Iris pigment epithelial cell (primary cell): Measurements from ENCODE around the gene PHF11.
A peak's percentile ranks its signal among the peaks of the same experiment; 100 is the strongest.

Experiments
- DNase-seq: peaks from one replicate; pipeline ENCODE4 v3.0.0-alpha.2; 2011; ENCODE audit warnings: low read depth

PHF11 gene

DNA sequence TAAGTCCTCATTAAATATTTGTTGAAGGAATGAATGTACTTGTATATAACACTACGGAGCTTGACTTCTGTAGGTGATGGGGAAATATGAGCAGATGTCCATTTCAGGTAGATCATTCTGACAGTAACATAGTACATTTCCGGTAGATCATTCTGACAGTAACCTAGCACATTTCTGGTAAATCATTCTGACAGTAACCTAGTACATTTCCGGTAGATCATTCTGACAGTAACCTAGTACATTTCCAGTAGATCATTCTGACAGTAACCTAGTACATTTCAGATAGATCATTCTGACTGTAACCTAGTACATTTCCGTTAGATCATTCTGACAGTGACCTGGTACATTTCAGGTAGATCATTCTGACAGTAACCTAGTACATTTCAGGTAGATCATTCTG is 2.5 kb downstream of the PHF11 start:
- no peak for DNase-seq

DNA sequence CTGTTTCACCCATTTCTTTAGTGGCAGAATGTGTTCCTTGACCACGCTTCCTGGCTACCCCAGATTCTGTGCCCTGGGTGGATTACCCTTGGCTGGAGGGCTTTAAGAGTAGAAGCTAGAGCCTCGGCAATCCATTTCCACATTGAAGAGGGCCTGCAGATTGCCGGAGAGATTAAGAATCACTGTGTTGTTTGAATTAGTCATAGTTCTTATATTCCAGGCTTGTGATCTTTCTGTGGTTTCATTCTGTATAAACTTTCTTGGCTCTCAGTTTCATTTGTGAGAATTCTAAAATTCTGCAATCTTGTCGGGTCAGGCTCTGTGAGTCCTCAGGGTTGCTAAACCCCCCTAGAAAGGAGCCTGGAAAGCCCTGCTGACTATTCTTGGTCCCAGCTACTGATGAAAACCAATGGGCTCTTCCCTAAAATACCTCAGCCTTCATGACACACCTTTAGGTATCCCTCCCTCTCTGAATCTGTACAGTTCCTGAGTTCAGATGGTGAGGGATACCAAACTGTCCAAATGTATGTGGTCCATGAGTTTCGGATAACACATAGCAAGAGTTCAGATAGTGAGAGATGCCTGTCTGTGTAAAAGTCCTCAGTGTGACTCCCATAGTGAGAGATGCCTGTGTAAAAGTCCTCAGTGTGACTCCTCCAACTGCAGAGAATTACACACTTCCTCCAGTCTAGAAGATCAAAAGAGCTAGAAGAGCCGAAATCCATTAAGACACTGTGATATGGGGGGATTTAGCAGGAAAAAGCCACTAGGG is 4.3 kb downstream of the PHF11 start:
- peak; percentile 93 for DNase-seq

DNA sequence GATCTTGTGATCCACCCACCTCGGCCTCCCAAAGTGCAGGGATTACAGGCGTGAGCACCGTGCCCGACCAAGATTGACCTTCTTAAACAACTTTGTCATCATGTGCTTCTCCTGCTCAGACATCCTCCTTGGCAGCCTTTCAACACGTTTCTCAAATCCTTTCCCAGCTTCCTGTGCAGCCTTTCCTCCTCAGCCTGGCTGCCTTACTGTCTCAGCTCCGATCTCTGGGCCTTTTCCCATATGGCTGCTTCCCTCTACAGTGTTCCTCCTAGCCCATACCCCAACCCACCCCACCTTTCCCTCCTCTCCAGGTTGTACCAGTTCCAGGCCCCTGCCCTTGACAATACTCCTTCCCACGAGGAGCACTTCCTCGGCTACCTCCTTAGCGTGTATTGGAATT is 7.2 kb downstream of the PHF11 start:
- DNase-seq: peak; percentile 88

DNA sequence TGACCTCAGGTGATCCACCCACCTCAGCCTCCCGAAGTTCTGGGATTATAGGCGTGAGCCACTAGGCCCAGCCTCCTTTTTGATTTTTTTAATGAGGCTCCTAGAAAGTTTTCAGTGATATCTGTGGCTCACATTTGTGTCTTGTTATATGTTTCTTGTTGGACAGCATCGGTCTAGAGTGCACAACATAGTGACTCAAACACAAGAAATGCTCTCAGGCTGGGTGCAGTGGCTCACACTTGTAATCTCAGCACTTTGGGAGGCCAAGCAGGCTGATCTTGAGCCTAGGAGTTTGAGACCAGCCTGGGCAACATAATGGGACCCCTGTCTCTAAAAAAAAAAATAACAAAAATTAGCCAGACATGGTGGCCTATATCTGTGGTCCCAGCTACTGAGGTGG is 8.2 kb downstream of the PHF11 start:
- DNase-seq: peak; percentile 61

DNA sequence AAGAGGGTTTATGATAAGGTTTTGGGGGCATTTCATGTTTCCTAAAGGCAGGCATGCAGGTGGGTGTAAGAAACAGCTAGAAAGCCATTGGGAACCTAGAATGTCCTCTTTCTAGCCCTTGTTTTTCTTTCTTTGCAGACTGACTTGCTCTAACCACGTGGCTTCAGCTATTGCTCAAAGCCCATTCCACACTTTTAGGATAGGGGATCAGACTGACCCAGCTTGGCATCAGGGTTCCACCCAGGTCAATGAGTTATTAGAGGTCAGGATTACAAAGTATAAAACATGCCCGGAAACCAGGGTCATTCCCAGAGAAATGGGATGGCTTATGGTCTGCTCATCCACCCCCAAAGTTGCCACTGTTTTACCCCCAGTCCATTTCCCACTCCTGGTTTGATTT is 16.8 kb downstream of the PHF11 start:
- DNase-seq: no peak

DNA sequence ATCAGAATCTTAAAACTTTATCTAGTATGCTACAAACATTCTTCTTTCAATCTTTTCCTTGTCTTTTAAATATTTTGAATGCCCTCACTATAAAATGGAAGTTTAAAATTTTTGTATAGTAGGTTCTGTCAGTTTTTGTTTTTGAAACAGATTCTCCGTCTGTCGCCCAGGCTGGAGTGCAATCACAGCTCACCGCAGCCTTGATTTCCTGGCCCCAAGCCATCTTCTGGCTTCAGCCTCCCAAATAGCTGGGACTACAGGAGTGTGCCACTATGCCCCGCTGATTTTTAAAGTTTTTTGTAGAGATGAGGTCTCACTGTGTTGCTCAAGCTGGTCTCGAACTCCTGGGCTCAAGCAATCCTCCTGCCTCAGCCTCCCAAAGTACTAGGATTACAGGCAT is 20.7 kb downstream of the PHF11 start:
- no peak for DNase-seq

DNA sequence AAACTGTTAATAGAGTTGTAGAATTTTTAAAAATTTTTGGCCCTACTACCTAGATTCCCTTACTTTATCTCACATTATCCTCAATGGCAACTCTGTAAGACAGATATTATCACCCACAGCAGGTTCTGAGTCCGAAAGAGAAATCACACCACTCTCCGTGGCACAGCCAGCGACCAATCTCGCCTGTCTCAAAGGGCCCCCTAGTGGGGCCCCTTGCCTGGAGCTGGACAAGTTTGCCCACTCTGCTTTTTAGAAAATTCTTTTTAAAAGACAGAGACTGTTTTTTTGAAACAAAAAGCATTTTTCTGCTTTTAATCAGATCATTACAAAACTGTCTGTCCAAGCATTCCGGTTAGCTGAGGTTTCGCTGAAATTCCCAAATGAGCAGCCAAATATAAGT is 21.7 kb downstream of the PHF11 start:
- no peak for DNase-seq

DNA sequence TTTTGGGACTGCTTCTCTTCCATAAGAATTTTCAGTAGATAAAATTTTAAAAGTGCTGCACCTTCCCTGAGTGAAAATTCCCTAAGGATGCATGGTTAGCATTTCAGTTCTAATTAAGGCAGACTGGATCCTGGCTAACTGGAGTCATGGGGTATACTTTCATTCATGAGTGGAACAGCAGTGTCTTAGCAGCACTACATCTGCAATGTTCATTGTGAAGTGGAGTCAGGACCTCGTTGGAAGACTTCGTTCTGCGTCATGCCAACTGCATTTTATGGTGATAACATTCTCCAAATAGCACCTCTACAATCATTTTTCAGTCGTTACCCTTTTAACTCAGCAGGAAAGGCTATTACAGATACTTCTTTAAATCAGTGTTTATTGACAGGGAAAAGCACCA is 25.5 kb downstream of the PHF11 start:
- DNase-seq: no peak

DNA sequence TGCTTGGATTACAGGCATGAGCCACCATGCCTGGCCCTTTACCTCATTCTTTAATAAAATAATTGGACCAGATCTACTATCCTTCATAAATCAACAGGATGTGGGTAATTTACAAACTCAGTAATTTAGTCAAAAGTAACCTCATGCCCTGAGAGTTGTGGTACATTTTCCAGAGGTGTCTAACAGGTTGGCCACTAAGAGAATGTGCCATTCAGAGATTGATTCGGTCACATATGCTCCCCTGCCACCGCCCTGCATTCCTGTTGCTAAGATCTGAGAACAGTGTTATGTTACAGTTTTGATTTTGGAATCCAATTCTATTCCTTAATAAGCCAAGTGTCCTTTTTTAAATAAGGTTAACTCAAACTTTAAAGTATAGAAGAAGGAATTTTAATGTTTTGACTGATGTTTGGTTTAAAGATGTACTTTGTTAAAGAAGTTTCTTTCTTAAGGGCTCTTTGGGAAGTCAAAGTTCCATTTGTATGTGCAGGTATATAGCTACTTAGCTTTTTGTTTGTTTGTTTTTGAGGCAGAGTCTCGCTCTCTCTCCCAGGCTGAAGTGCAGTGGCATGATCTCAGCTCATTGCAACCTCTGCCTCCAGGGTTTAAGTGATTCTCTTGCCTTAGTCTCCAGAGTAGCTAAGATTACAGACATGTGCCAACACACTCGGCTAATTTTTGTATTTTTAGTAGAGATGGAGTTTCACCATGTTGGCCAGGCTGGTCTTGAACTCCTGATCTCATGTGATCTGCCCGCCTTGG is 29.2 kb downstream of the PHF11 start:
- DNase-seq: no peak

DNA sequence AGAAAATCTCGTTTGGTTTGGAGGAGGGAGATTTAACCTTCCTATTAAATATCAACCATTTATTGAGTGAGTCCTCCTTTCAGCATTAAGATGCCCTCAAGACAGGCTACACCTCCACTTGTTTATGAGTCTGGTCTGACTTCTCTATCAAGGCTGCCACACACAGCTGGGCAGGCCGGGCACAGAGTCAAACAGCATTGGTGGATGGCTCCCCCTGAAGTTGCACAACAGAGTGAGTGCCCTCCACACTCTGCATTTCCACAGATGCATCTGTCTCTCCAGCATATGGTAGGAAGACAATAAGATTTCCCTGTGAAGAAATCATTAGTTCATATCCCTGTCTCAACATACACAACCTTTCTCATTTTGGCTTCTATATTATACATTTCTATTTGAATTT is 31.4 kb downstream of the PHF11 start:
- DNase-seq: no peak

DNA sequence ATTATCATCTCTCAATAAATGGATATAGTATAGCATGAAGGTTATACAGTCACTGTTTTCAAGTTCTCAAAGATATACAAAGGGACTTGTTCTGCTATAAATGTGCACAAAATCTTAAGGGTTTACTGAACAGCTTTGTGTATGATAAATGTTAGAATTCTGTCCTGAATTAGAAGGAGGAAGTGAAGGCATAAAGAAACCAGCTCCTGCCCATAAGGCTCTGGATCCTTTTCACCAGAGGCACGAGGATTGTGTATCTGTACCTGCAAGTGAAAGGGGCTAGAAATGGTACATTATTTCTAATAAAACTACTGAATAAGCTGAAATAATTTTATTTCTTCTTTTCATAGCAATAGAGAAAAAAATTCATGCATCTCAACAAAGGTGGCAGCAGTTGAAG is 32.4 kb downstream of the PHF11 start:
- no peak for DNase-seq

DNA sequence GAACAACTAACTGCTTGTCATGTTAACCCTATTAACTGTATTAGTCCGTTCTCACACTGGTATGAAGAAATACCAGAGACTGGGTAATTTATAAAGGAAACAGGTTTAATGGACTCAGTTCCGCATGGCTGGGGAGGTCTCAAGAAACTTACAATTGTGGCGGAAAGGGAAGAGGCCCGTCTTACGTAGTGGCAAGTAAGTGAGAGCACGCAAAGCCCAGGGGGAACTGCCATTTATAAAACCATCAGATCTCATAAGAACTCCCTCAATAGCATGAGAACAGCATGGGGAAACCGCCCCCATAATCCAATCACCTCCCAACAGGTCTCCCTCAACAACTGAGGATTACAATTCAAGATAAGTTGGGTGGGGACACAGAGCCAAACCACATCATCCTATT is 34.7 kb downstream of the PHF11 start:
- DNase-seq: no peak

DNA sequence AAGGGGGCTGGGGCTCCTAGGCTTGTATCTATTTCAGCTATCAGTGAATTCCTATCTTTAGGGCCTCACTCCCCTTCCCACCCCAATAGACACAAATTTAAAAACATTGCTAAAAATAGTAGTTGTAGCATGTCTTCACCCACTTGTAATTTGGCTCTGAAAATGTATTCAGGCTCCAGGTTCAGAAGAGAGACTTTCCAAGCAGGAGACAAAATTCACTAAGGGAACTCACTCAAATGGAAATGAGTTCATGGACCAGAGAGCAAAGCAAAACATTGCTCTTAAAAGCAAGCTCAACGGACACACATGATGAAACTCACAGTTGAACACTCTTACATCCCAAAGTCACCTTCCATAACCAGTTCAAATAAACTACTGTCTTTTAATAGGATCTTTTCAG is 36.8 kb downstream of the PHF11 start:
- no peak for DNase-seq

DNA sequence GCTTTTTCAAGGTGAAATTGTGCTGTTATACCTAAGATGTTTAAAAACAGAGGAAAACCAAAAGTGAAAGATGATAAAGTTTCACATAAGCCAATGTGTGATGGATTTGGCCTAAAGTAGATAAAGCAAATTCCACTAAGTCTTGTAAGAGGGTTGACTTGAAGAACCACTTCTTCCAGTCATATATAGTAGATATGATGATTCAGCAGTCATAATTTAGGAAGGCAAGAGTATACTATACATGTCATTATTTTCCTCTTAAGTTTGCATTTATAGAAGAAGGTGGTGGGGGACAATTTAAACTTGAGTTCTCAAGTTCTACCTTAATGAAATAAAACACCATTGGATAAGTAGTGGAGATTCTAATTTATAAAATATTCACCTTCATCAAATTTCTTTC is 37.3 kb downstream of the PHF11 start:
- no peak for DNase-seq

DNA sequence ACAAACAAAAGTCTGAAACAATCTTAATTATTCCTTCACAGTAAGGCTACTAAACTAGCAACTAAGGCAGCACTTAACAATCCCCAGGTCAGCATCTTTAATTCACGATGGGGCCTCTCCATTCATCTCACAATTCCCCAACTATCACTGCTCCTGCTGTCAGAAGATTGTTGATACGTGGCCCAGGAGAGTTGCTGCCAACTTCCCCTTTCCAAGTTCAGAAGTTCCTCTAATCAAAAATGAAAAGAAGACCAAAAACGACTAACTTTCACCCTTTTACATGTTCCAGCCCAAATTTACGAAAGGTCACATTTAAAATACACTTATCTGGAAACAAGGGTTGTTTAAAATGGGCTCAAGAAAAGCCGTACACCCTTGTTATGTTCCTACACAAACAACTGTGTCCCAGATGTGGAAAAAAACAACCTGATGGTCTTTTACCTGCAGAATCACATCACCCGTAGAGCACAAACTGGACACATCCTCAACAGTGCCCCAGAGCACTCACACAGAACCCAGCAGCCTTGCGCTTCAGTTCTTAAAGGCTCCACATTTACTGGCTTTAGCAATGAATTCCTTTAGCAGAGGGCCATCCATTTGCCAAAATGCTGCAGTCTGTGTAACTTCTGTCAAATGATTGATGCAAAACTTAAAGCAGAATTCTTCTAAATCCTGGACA is 38.0 kb downstream of the PHF11 start:
- no peak for DNase-seq

DNA sequence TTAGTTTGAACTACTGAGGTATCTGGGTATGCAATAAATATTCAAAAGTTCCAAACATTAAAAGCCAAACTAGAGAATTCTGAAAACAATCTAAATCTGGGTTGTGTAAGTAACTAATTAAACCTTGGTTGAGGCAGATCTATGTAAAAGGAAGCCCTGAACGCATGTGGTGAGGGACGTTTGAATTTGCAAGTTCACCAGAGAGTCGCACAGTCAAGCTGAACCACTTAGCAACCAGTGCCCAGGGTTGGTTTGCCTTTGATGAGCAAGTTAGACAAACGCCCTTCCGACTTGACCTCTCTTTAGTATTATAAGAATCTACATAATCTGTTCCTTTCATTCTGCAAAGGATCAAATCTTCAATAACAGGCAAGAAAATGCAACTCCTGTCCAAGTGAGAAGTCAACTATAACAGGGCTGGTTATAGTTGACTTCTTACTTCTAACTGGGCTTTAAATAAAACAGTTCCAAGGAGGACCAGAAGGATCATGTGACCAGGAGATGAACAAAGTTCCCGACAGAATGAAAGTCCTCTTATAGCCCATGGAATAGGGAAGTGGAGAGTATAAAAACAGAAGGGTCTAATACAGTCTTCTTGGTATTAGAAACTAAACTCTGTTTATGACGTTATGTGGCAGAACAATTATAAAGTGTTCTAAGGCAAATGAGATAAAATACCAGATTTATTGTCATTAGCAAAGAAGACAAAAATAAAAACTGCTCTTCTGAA is 40.6 kb downstream of the PHF11 start:
- no peak for DNase-seq

DNA sequence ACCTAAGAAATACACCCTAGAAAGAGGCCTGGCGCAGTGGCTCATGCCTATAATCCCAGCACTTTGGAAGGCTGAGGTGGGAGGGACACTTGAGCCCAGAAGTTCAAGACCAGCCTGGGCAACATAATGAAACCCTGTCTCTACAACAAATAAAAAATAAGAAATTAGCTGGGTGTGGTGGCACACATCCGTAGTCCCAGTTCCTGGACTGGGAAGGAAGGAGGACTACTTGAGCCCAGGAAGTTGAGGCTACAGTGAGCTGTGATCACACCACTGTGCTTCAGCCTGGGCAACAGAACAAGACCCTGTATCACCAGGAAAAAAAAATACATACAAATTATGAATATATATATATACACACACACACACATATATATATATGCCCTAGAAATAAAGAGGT is 42.7 kb downstream of the PHF11 start:
- no peak for DNase-seq

DNA sequence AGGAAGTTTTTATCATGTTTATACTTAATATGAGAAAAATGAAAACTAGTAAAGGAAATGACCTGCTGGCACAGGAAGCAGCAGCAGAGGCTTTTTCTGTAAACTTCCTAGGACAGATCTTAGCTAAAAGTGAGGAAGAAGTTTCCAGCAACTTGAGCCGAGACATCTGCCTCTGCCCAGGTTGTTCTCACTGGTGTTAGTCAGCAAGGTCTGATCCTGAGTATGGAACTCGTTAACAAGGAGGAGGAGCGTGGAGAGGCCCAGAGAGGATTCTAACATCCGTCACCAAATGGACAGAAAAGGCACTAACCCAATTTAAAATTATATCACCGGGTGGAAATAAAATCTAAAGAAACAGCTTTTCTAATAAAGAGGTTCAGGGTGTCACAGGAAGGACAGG is 43.6 kb downstream of the PHF11 start:
- DNase-seq: peak; percentile 57

DNA sequence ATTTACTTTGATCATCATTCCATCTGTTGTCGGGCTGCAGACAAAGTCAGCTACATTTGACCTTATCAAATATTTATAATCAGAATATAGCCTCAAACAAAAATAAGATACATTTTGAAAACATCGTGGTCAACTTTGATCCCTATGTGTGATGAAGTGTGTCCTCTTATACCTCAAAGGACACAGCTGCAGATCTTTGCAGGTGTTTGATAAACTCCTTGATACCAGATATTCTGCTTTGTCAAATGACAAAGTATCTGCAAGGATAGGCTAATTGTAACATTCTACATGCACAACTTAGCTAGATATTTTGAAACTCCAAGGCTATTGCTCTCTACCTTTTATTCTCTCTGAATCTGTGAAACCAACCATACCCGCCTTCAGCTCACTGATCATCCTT is 44.0 kb downstream of the PHF11 start:
- no peak for DNase-seq

DNA sequence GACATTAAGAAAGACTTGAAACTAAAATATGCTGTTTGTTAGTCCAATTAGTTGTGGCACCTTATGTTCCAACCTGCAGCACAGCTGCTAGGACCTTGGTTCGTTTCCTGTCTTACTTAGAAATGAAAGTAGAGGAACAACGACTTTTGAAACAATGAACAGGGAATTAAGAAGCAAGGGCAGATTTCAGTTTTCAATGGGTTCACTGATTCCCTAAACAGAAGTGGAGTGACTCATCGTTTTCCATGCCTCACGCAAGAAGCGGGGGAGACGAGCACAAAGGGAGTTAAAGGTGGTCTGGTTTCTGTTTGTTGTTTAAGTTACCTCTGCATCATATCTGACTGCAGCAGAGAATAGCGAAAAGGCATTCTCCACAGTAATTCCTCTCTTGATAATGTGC is 44.8 kb downstream of the PHF11 start:
- DNase-seq: peak; percentile 49

DNA sequence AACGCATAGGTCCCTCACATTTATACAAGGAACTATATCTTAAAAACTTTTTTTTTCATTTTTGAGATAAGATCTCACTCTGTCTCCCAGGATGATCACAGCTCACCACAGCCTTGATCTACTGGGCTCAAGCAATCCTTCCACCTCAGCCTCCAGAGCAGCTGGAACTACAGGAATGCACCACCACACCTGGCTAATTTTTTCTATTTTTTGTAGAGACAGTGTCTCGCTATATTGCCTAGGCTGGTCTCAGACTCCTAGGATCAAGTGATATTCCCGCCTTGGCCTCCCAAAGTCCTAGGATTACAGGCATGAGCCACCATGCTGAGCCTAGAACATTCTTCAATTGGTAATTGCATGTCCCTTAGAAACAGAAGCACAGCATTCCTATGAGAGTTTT is 47.9 kb downstream of the PHF11 start:
- DNase-seq: no peak

DNA sequence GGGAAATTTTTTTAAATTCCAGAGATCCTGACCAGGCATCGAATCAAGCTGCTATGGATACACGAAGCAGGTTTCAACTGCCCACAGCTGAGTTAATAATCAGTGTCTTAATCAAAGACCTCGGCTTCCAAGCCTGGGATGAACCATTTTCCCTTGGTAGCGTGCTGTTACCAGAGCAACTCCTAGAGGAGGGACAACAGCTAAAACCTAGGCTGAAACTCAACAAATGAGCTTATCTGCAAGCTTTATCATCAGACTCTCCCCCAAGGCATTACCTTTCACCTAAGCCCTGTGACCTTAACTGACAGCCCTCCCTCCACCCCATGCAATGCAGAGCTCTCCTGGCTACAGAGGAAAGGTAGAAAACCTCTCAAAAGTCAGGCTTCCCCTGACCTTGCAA is 49.9 kb downstream of the PHF11 start:
- no peak for DNase-seq

DNA sequence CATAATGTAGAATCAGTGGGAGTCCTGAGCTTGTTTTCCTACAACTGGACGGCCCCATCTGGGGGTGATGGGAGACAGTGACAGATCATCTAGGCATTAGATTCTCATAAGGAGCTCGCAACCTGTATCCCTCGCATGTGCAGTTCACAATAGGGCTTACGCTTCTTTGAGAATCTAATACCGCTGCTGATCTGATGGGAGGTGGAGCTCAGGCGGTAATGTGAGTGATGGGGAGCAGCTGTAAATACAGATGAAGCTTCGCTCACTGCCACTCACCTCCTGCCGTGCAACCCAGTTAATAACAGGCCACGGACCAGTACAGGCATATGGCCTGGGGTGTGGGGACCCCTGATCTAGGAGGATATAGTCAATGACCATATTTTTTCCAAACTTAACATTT is 50.8 kb downstream of the PHF11 start:
- DNase-seq: no peak
